Endothelial cell of umbilical vein (primary cell): ENCODE measurements around the gene AP5Z1. TPM values are rescaled to one million over a fixed set of nuclear protein-coding genes. Genes with fewer than 3 reads are reported as not detected.

Experiments
- BruUV-seq: library from RNA; stranded (reverse); fragments of 400-500 nt; replicated peaks from 2 replicates; lab custom pipeline; 2021; lab: Mats Ljungman, UMichigan
- CTCF ChIA-PET: fragments of 300-600, 350-600 bp; sonication (Branson Sonifier 250); formaldehyde crosslinking; loops from one replicate; lab custom pipeline; 2021; ENCODE audit warnings: antibody characterized with exemption, inconsistent platforms; lab: Charles Lee
- POLR2A ChIA-PET: fragments of 300-600, 350-600 bp; sonication (Branson Sonifier 250); formaldehyde crosslinking; loops from one replicate; lab custom pipeline; 2021; ENCODE audit warnings: antibody characterized with exemption, inconsistent platforms; lab: Charles Lee
- DNase-seq: peaks from one replicate; pipeline ENCODE4 v3.0.0-alpha.2; 2011; ENCODE audit warnings: low read depth, low spot score
- FAIRE-seq: peaks from 2 replicates; lab custom pipeline; 2011; peaks lifted over from hg19 to GRCh38; lab: Jason Lieb, UNC
- H2AFZ ChIP-seq: 2 replicates; pipeline ENCODE4 v1.6.0; 2012; ENCODE audit warnings: low read depth, low read length, control low read depth, inconsistent platforms
- H3K27ac ChIP-seq: 2 replicates; pipeline ENCODE4 v1.5.1; 2011; ENCODE audit warnings: low read depth, mild to moderate bottlenecking, control low read depth, low read length, moderate library complexity; ENCODE audit not compliant: insufficient read depth
- H3K27me3 ChIP-seq, 2 experiments: 2 replicates each; pipeline versions ENCODE4 v1.6.0 to v1.6.1; 2011; ENCODE audit warnings: low read length in 2 of 2, mixed read lengths in 1 of 2; ENCODE audit not compliant: control insufficient read depth in 2 of 2, insufficient read depth in 2 of 2
- H3K36me3 ChIP-seq, 2 experiments: 2 replicates in 1 of 2; 3 replicates in 1 of 2; pipeline ENCODE4 v1.5.1; 2011; ENCODE audit warnings: low read length in 2 of 2, mild to moderate bottlenecking in 1 of 2, moderate library complexity in 1 of 2; ENCODE audit not compliant: control insufficient read depth in 2 of 2, insufficient read depth in 2 of 2; ENCODE audit errors: extremely low read depth in 1 of 2
- H3K4me1 ChIP-seq: 3 replicates; pipeline ENCODE4 v1.5.1; 2011; ENCODE audit warnings: mild to moderate bottlenecking, low read length; ENCODE audit not compliant: control insufficient read depth, insufficient read depth; ENCODE audit errors: extremely low read depth
- H3K4me2 ChIP-seq: 2 replicates; pipeline ENCODE4 v1.6.1; 2011; ENCODE audit warnings: low read length, control low read depth, mixed read lengths; ENCODE audit not compliant: insufficient read depth
- H3K4me3 ChIP-seq, 3 experiments: fragments of 200-600 bp in 1 of 3; sonication (generic), shearing (Covaris generic) in 1 of 3; replicated peaks in 1 of 3; 2 replicates each; pipeline ENCODE4 v1.5.1; 2011 to 2016; ENCODE audit warnings: control low read depth in 3 of 3, low read length in 3 of 3, mild to moderate bottlenecking in 2 of 3, inconsistent platforms in 1 of 3, low read depth in 1 of 3, moderate library complexity in 1 of 3; ENCODE audit not compliant: insufficient read depth in 1 of 3
- H3K79me2 ChIP-seq: 2 replicates; pipeline ENCODE4 v1.6.0; 2012; ENCODE audit warnings: low read length, inconsistent platforms; ENCODE audit not compliant: control insufficient read depth, insufficient read depth
- H3K9ac ChIP-seq: replicated peaks from 2 replicates; pipeline ENCODE3; 2011; ENCODE audit warnings: low read length, control low read depth; ENCODE audit not compliant: insufficient read depth; ENCODE audit errors: extremely low read depth
- H3K9me1 ChIP-seq: replicated peaks from 3 replicates; pipeline ENCODE4 v1.6.0; 2011; ENCODE audit warnings: mild to moderate bottlenecking, low read length; ENCODE audit not compliant: control insufficient read depth, insufficient read depth; ENCODE audit errors: extremely low read depth
- H3K9me3 ChIP-seq: replicated peaks from 2 replicates; pipeline ENCODE4 v1.5.1; 2012; ENCODE audit warnings: low read length, inconsistent platforms; ENCODE audit not compliant: control insufficient read depth, insufficient read depth
- H4K20me1 ChIP-seq: replicated peaks from 2 replicates; pipeline ENCODE3; 2011; ENCODE audit warnings: mild to moderate bottlenecking, low read length; ENCODE audit not compliant: control insufficient read depth, insufficient read depth; ENCODE audit errors: extremely low read depth
- CTCF ChIP-seq, 2 donors: IDR thresholded peaks; 1 replicate in 1 of 2; 2 replicates in 1 of 2; pipeline ENCODE4 v1.5.1; 2011; ENCODE audit warnings: low read length in 2 of 2, mild to moderate bottlenecking in 2 of 2, moderate library complexity in 2 of 2, control low read depth in 1 of 2, inconsistent platforms in 1 of 2, low read depth in 1 of 2; ENCODE audit not compliant: insufficient read depth in 1 of 2; ENCODE audit errors: extremely low read depth in 1 of 2
- EZH2 ChIP-seq: IDR thresholded peaks from 2 replicates; pipeline ENCODE4 v1.6.1; 2012; ENCODE audit warnings: borderline replicate concordance, low read depth, mild to moderate bottlenecking, moderate library complexity, low read length, inconsistent platforms; ENCODE audit not compliant: severe bottlenecking
- FOS ChIP-seq: IDR thresholded peaks from 2 replicates; pipeline ENCODE4 v1.6.1; 2011; ENCODE audit warnings: mild to moderate bottlenecking, low read length, moderate library complexity, borderline replicate concordance; ENCODE audit not compliant: insufficient read depth
- GATA2 ChIP-seq: IDR thresholded peaks from 2 replicates; pipeline ENCODE4 v1.7.0; 2011; ENCODE audit warnings: low read depth, mild to moderate bottlenecking, moderate library complexity, mixed read lengths, low read length; ENCODE audit not compliant: insufficient read length, insufficient read depth
- JUN ChIP-seq: IDR thresholded peaks from 2 replicates; pipeline ENCODE4 v1.6.1; 2011; ENCODE audit warnings: borderline replicate concordance, low read depth; ENCODE audit not compliant: insufficient read length, insufficient read depth
- MAX ChIP-seq: IDR thresholded peaks from 2 replicates; pipeline ENCODE4 v1.6.1; 2011; ENCODE audit not compliant: insufficient read depth, insufficient read length
- MYC ChIP-seq: IDR thresholded peaks from one replicate; pipeline ENCODE4 v1.6.1; 2011; ENCODE audit warnings: mild to moderate bottlenecking, low read depth, low read length
- POLR2A ChIP-seq: IDR thresholded peaks from 2 replicates; pipeline ENCODE4 v1.6.1; 2012; ENCODE audit warnings: low read depth, mild to moderate bottlenecking, control low read depth, low read length
- POLR2AphosphoS5 ChIP-seq: IDR thresholded peaks from 2 replicates; pipeline ENCODE4 v1.6.1; 2012; ENCODE audit warnings: low read depth, mild to moderate bottlenecking, control low read depth, low read length, moderate library complexity; ENCODE audit not compliant: insufficient read depth
- dilution Hi-C: fragments of 300-500 bp; cut with MboI; formaldehyde crosslinking; loops from one replicate; pipeline ENCODE4 v1.15.0; 2019; ENCODE audit warnings: low sequenced_read_pairs; ENCODE audit not compliant: extremely low pct_ligation_motif_present
- intact Hi-C: fragments of 100-400 bp; cut with micrococcal nuclease; formaldehyde crosslinking; loops from one replicate; pipeline ENCODE4 v1.10.0; 2022
- polyA plus RNA-seq, 4 experiments: library from polyadenylated mRNA; depleted of rRNA in 3 of 4; stranded (reverse) in 3 of 4; unstranded in 1 of 4; fragments of >200 nt; gene quantifications; 2 replicates each; pipeline versions ENCODE4 v1.2.1 to v1.2.3, GENCODE V29; 2011 to 2012; ENCODE audit warnings: missing spikeins in 1 of 4
- total RNA-seq: library from RNA; stranded (reverse); gene quantifications from 2 replicates; pipeline ENCODE4 v1.2.3, GENCODE V29; 2021

The AP5Z1 gene
- total and polyA plus RNA-seq, 2 donors (not counting 3 experiments of a cell fraction or from before 2014, with no cell fraction given), result 53.7 to 58.9 TPM

- peak; percentile 66 for DNase-seq
- Histone ChIP-seq H3K27me3 (no peaks in the 10 kb centered on the region), H3K27ac (peak overlapping the region; percentile 92), H3K9me3 (no peaks in the 10 kb centered on the region), H4K20me1 (no peaks in the 10 kb centered on the region), H2AFZ (peak overlapping the region; percentile 4), H3K4me1 (peaks cover 23% of the 10 kb centered on the region), H3K36me3 (peaks cover 2 to 10% of the 10 kb centered on the region in 2 experiments), H3K9me1 (no peaks in the 10 kb centered on the region), H3K4me2 (peak overlapping the region; percentile 67), H3K79me2 (peaks cover 68% of the 10 kb centered on the region), H3K9ac (peak overlapping the region; percentile 90), H3K4me3 (peak overlapping the region; percentile 26 to 30 (median 28))
- POLR2A ChIA-PET, result interaction anchor here (0.6 to 2.5 kb wide), 3 partner anchors 14 to 21 kb away, joined by 3 to 12 read pairs (median 4); no protein-coding TSS in a partner anchor
- dilution Hi-C loops (no loop called here), intact Hi-C loops (loop anchor here (1.0 kb wide), 6 partner anchors 12 to 85 kb away; no protein-coding TSS in a partner anchor)
- BruUV-seq, result no TSS peak
- peak; percentile 28 for FAIRE-seq
- TF ChIP-seq MAX (no peak), JUN (no peak), FOS (no peak), POLR2A (no peak), POLR2AphosphoS5 (no peak), EZH2 (no peak)
- CTCF ChIA-PET, result interaction anchor here (1.4 to 3.6 kb wide), 7 partner anchors 9 to 84 kb away, joined by 3 to 14 read pairs (median 11); no protein-coding TSS in a partner anchor
Observed at GRCh38 chr7:4725850-4726450, 49.5 kb upstream of the AP5Z1 start.

GRCh38 chr7:4726566-4726965 is 48.9 kb upstream of the AP5Z1 start:
- BruUV-seq, result no TSS peak
- Histone ChIP-seq H3K9me1 (no peaks in the 10 kb centered on the region), H3K4me2 (no peak overlapping the region), H3K4me1 (peaks cover 23% of the 10 kb centered on the region), H2AFZ (no peak overlapping the region), H3K9me3 (no peaks in the 10 kb centered on the region), H3K9ac (no peak overlapping the region), H3K36me3 (peaks cover 2 to 10% of the 10 kb centered on the region in 2 experiments), H3K27ac (no peak overlapping the region), H4K20me1 (no peaks in the 10 kb centered on the region), H3K79me2 (peaks cover 67% of the 10 kb centered on the region), H3K27me3 (no peaks in the 10 kb centered on the region), H3K4me3 (no peak overlapping the region)
- dilution Hi-C loops (no loop called here), intact Hi-C loops (no loop called here)
- CTCF ChIA-PET, result interaction anchor here (1.4 to 3.6 kb wide), 5 partner anchors 12 to 85 kb away, joined by 3 to 14 read pairs (median 14); no protein-coding TSS in a partner anchor
- DNase-seq (no peak), FAIRE-seq (no peak)
- TF ChIP-seq GATA2 (no peak), POLR2A (no peak), FOS (no peak), MYC (no peak), CTCF (IDR thresholded peaks at IDR 0.05; ENCODE audit: extremely low read depth in 1 of 2, insufficient read depth in 1 of 2, low read depth in 1 of 2, low read length in 2 of 2) (no peak), MAX (no peak), EZH2 (no peak), POLR2AphosphoS5 (no peak), JUN (no peak)
- POLR2A ChIA-PET, result no interaction called here
